SK-N-SH (cell line): Measurements from ENCODE around the gene SPIB. TPM values are rescaled to one million over a fixed set of nuclear protein-coding genes. Genes with fewer than 3 reads are reported as not detected.

Experiments used
- CTCF ChIA-PET: fragments of 300-600, 350-600 bp; formaldehyde crosslinking; extraction: SDS; loops from one replicate; lab custom pipeline; 2021; lab: Yijun Ruan, JAX
- POLR2A ChIA-PET: fragments of 350-600 bp; sonication (Branson Sonifier 250); formaldehyde crosslinking; extraction: SDS; loops from one replicate; lab custom pipeline; 2020; ENCODE audit warnings: antibody characterized with exemption, inconsistent platforms; lab: Yijun Ruan, JAX
- DNase-seq: peaks from one replicate; pipeline ENCODE4 v3.0.0; 2012
- H2AFZ ChIP-seq: fragments of 200-600 bp; sonication (generic); 2 replicates; pipeline ENCODE4 v1.8.1; 2016; ENCODE audit warnings: antibody characterized with exemption, mild to moderate bottlenecking, low read depth
- H3F3A ChIP-seq: fragments of 200-600 bp; sonication (generic); replicated peaks from 2 replicates; pipeline ENCODE3; 2016; ENCODE audit warnings: antibody characterized with exemption, mild to moderate bottlenecking; ENCODE audit not compliant: insufficient read depth
- H3K27ac ChIP-seq, 2 experiments: fragments of 200-500 bp in 1 of 2; fragments of 200-600 bp in 1 of 2; sonication (Bioruptor generic) in 1 of 2; sonication (generic), shearing (Covaris generic) in 1 of 2; 2 replicates each; pipeline versions ENCODE4 v1.5.1 to v1.6.1; 2014 to 2016; ENCODE audit warnings: low read depth in 2 of 2, inconsistent platforms in 1 of 2, low read length in 1 of 2, mild to moderate bottlenecking in 1 of 2, mixed read lengths in 1 of 2
- H3K27me3 ChIP-seq: fragments of 200-600 bp; sonication (generic), shearing (Covaris generic); 2 replicates; pipeline ENCODE4 v1.6.1; 2016; ENCODE audit warnings: mixed run types; ENCODE audit not compliant: insufficient read depth
- H3K36me3 ChIP-seq, 2 experiments: fragments of 200-500 bp in 1 of 2; fragments of 200-600 bp in 1 of 2; sonication (Bioruptor generic) in 1 of 2; sonication (generic) in 1 of 2; replicated peaks in 1 of 2; 2 replicates each; pipeline versions ENCODE3 to v1.5.1; 2014 to 2016; ENCODE audit warnings: low read length in 1 of 2, mild to moderate bottlenecking in 1 of 2; ENCODE audit not compliant: insufficient read depth in 2 of 2, control insufficient read depth in 1 of 2
- H3K4me1 ChIP-seq, 2 experiments: fragments of 200-500 bp in 1 of 2; fragments of 200-600 bp in 1 of 2; sonication (Bioruptor generic) in 1 of 2; sonication (generic), shearing (Covaris generic) in 1 of 2; 2 replicates each; pipeline versions ENCODE4 v1.5.1 to v1.6.1; 2014 to 2016; ENCODE audit warnings: low read depth in 1 of 2, low read length in 1 of 2, mixed run types in 1 of 2; ENCODE audit not compliant: insufficient read depth in 2 of 2, control insufficient read depth in 1 of 2
- H3K4me2 ChIP-seq: fragments of 200-600 bp; sonication (generic), shearing (Covaris generic); 2 replicates; pipeline ENCODE4 v1.6.1; 2017; ENCODE audit warnings: mixed run types
- H3K4me3 ChIP-seq, 2 experiments: fragments of 200-500 bp in 1 of 2; fragments of 200-600 bp in 1 of 2; sonication (Bioruptor generic) in 1 of 2; sonication (generic), shearing (Covaris generic) in 1 of 2; 2 replicates each; pipeline versions ENCODE4 v1.5.1 to v1.8.1; 2014 to 2016; ENCODE audit warnings: low read depth in 2 of 2, inconsistent platforms in 1 of 2, low read length in 1 of 2, mild to moderate bottlenecking in 1 of 2, mixed read lengths in 1 of 2, moderate library complexity in 1 of 2
- H3K79me2 ChIP-seq: fragments of 200-600 bp; sonication (generic); 2 replicates; pipeline ENCODE4 v1.8.1; 2017; ENCODE audit warnings: mild to moderate bottlenecking; ENCODE audit not compliant: insufficient read depth
- H3K9ac ChIP-seq: fragments of 200-600 bp; sonication (generic); 2 replicates; pipeline ENCODE4 v1.6.1; 2017; ENCODE audit warnings: mixed run types
- H3K9me2 ChIP-seq: fragments of 200-600 bp; sonication (generic); 2 replicates; pipeline ENCODE4 v1.6.1; 2017; ENCODE audit warnings: mixed run types
- H3K9me3 ChIP-seq: fragments of 200-600 bp; sonication (generic); 2 replicates; pipeline ENCODE4 v1.6.1; 2017; ENCODE audit warnings: mixed run types, mild to moderate bottlenecking, moderate library complexity
- H4K20me1 ChIP-seq: fragments of 200-600 bp; sonication (generic); 2 replicates; pipeline ENCODE4 v1.6.1; 2017; ENCODE audit warnings: mild to moderate bottlenecking, mixed run types; ENCODE audit not compliant: insufficient read depth
- CTCF ChIP-seq: fragments of 200-600 bp; sonication (generic); IDR thresholded peaks from 2 replicates; pipeline ENCODE4 v1.6.1; 2017; ENCODE audit warnings: antibody characterized with exemption, mild to moderate bottlenecking, moderate library complexity
- ELF1 ChIP-seq: IDR thresholded peaks from 2 replicates; pipeline ENCODE4 v1.4.0; 2012
- FOXJ3 ChIP-seq: sonication (generic); formaldehyde crosslinking; IDR thresholded peaks from 2 replicates; pipeline ENCODE4 v1.5.1; 2020; ENCODE audit warnings: mild to moderate bottlenecking, missing genetic modification reagents
- FOXM1 ChIP-seq: IDR thresholded peaks from 2 replicates; pipeline ENCODE4 v1.4.0; 2012; ENCODE audit warnings: low read depth, mild to moderate bottlenecking
- GATA2 ChIP-seq: sonication (generic); formaldehyde crosslinking; IDR thresholded peaks from 2 replicates; pipeline ENCODE4 v1.5.0; 2020; ENCODE audit warnings: mild to moderate bottlenecking, missing genetic modification reagents
- IRF3 ChIP-seq: fragments of 150-350 bp; IDR thresholded peaks from 2 replicates; pipeline ENCODE4 v1.6.1; 2016; ENCODE audit warnings: mild to moderate bottlenecking, low read depth, low read length
- JUND ChIP-seq: IDR thresholded peaks from 2 replicates; pipeline ENCODE4 v1.4.0; 2012
- MXI1 ChIP-seq: IDR thresholded peaks from 2 replicates; pipeline ENCODE4 v1.6.1; 2012; ENCODE audit warnings: mild to moderate bottlenecking, low read depth, low read length, improper control_type of control experiment
- NFIC ChIP-seq: IDR thresholded peaks from 2 replicates; pipeline ENCODE4 v1.4.0; 2012; ENCODE audit warnings: borderline replicate concordance
- PBX3 ChIP-seq: IDR thresholded peaks from 2 replicates; pipeline ENCODE4; 2012
- POLR2AphosphoS5 ChIP-seq: IDR thresholded peaks from 2 replicates; pipeline ENCODE4 v1.6.1; 2012; ENCODE audit warnings: low read depth, low read length
- RAD21 ChIP-seq: IDR thresholded peaks from 2 replicates; pipeline ENCODE4 v1.6.1; 2012; ENCODE audit warnings: mild to moderate bottlenecking, low read length
- REST ChIP-seq: IDR thresholded peaks from 2 replicates; pipeline ENCODE4 v1.6.1; 2012; ENCODE audit warnings: mild to moderate bottlenecking, low read depth, low read length, moderate library complexity
- RFX5 ChIP-seq: IDR thresholded peaks from 2 replicates; pipeline ENCODE4 v1.6.1; 2012; ENCODE audit warnings: mild to moderate bottlenecking, improper control_type of control experiment, low read length
- RXRA ChIP-seq: IDR thresholded peaks from 2 replicates; pipeline ENCODE4 v1.4.0; 2012; ENCODE audit warnings: low read depth, mild to moderate bottlenecking, borderline replicate concordance
- SMC3 ChIP-seq: IDR thresholded peaks from 2 replicates; pipeline ENCODE4 v1.6.1; 2012; ENCODE audit warnings: low read depth, low read length, improper control_type of control experiment
- TAF1 ChIP-seq: IDR thresholded peaks from 2 replicates; pipeline ENCODE4 v1.6.1; 2012; ENCODE audit warnings: low read depth, mild to moderate bottlenecking, low read length, moderate library complexity, borderline replicate concordance
- TEAD4 ChIP-seq: IDR thresholded peaks from 2 replicates; pipeline ENCODE4 v1.4.0; 2012; ENCODE audit warnings: mild to moderate bottlenecking, borderline replicate concordance; ENCODE audit not compliant: insufficient read depth
- USF2 ChIP-seq: fragments of 150-350 bp; IDR thresholded peaks from 2 replicates; pipeline ENCODE4 v1.6.1; 2017; ENCODE audit warnings: antibody characterized with exemption, low read length, low read depth, borderline replicate concordance
- YY1 ChIP-seq: IDR thresholded peaks from 2 replicates; pipeline ENCODE4 v1.4.0; 2012; ENCODE audit warnings: low read depth, mild to moderate bottlenecking
- WGBS: methylation state at CpG from one replicate; pipeline ENCODE4 v1.1.6; 2017; ENCODE audit warnings: low lambda C conversion rate; 5-methylcytosine and 5-hydroxymethylcytosine counted together
- polyA plus RNA-seq, 3 experiments: library from polyadenylated mRNA; depleted of rRNA; stranded (reverse); fragments of >200 nt; gene quantifications; 2 replicates each; pipeline ENCODE4 v1.2.3, GENCODE V29; 2012

SPIB gene
- not detected in 2 replicates for polyA plus RNA-seq (2012; rRNA removed)
- 0.06 TPM in 1 of 2 replicates, not detected in the other for polyA plus RNA-seq (2012; cell fraction: cytosol; rRNA removed)
- not detected in 2 replicates for polyA plus RNA-seq (2012; cell fraction: nucleus; rRNA removed)

GRCh38 chr19:50418176-50419021 is at the start of gene SPIB:
Gene SPIB, plus strand, starts transcription at chr19:50418938. Its CDS starts 25 bp downstream, at chr19:50418963.
- no peak within 1 kb of the TSS for H3K4me3 ChIP-seq
- WGBS = 64% methylated on average over 19 of the region's 34 CpGs

More at GRCh38 chr19:50418176-50419021, at the start of gene SPIB:
- Histone ChIP-seq H3K27ac (no peak within 1 kb of the TSS), H3F3A (peaks cover 3% of the 10 kb centered on the region), H2AFZ (no peak within 1 kb of the TSS), H3K36me3 (no peaks in the 10 kb centered on the region), H4K20me1 (no peaks in the 10 kb centered on the region), H3K27me3 (no peaks in the 10 kb centered on the region), H3K9me3 (no peaks in the 10 kb centered on the region), H3K9me2 (no peaks in the 10 kb centered on the region), H3K4me2 (no peak within 1 kb of the TSS), H3K79me2 (no peaks in the 10 kb centered on the region), H3K9ac (no peak within 1 kb of the TSS), H3K4me1 (no peaks in the 10 kb centered on the region; a peak in 1 of 4 replicates)
- POLR2A ChIA-PET = no interaction called here
- CTCF ChIA-PET = interaction anchor here (1.0 to 5.3 kb wide), 4 partner anchors 35 to 138 kb away, joined by 3 to 22 read pairs (median 4); no protein-coding TSS in a partner anchor
- DNase-seq = no peak
- TF ChIP-seq RAD21 = no peak
- TF ChIP-seq REST = no peak
- TF ChIP-seq TAF1 = no peak
- no peak for TF ChIP-seq USF2
- TF ChIP-seq NFIC = no peak
- no peak for TF ChIP-seq MXI1
- TF ChIP-seq CTCF = no peak
- no peak for TF ChIP-seq SMC3
- TF ChIP-seq POLR2AphosphoS5 = no peak
- TF ChIP-seq RXRA = no peak
- no peak for TF ChIP-seq ELF1
- TF ChIP-seq TEAD4 = no peak
- TF ChIP-seq IRF3 = no peak
- no peak for TF ChIP-seq PBX3
- no peak for TF ChIP-seq YY1
- TF ChIP-seq JUND = no peak
- TF ChIP-seq FOXM1 = no peak
- TF ChIP-seq FOXJ3 (CRISPR knock-in tag) = no peak
- TF ChIP-seq GATA2 (CRISPR knock-in tag) = no peak
- TF ChIP-seq RFX5 = no peak
